HepG2 (cell line): ENCODE measurements around the gene YIF1A. TPM values are rescaled to one million over a fixed set of nuclear protein-coding genes. Genes with fewer than 3 reads are reported as not detected.

Experiments
- CREB3 ChIP-seq: sonication (generic); formaldehyde crosslinking; IDR thresholded peaks from 2 replicates; pipeline ENCODE4 v1.5.0; 2020; ENCODE audit warnings: missing genetic modification reagents
- MED8 ChIP-seq: sonication (generic); formaldehyde crosslinking; IDR thresholded peaks from 2 replicates; pipeline ENCODE4 v1.8.1; 2023; ENCODE audit warnings: mild to moderate bottlenecking, missing genetic modification reagents; ENCODE audit not compliant: insufficient replicate concordance
- PRDM10 ChIP-seq: sonication (generic); formaldehyde crosslinking; IDR thresholded peaks from 2 replicates; pipeline ENCODE4 v1.4.0; 2020; ENCODE audit warnings: low read depth, missing genetic modification reagents
- RORA ChIP-seq: sonication (generic); formaldehyde crosslinking; IDR thresholded peaks from 2 replicates; pipeline ENCODE4 v1.5.0; 2020; ENCODE audit warnings: mild to moderate bottlenecking, missing genetic modification reagents, moderate library complexity
- RXRA ChIP-seq: sonication (generic); formaldehyde crosslinking; IDR thresholded peaks from 2 replicates; pipeline ENCODE4 v1.5.1; 2020; ENCODE audit warnings: missing genetic modification reagents
- TFAP4 ChIP-seq: sonication (generic); IDR thresholded peaks from 2 replicates; pipeline ENCODE4 v1.6.1; 2016; ENCODE audit warnings: low read depth, borderline replicate concordance
- ZFP90 ChIP-seq: sonication (generic); formaldehyde crosslinking; IDR thresholded peaks from 2 replicates; pipeline ENCODE4 v1.8.0; 2022; ENCODE audit warnings: missing genetic modification reagents, mild to moderate bottlenecking, inconsistent platforms, borderline replicate concordance
- ZFX ChIP-seq: sonication (generic); formaldehyde crosslinking; IDR thresholded peaks from 2 replicates; pipeline ENCODE4 v1.4.0; 2020; ENCODE audit warnings: mild to moderate bottlenecking, low read depth, missing genetic modification reagents, moderate library complexity
- ZNF646 ChIP-seq: sonication (generic); formaldehyde crosslinking; IDR thresholded peaks from 2 replicates; pipeline ENCODE4 v1.9.0; 2021; ENCODE audit warnings: mild to moderate bottlenecking, missing genetic modification reagents
- ZNF83 ChIP-seq: sonication (generic); formaldehyde crosslinking; IDR thresholded peaks from 2 replicates; pipeline ENCODE4 v1.4.0; 2020; ENCODE audit warnings: missing genetic modification reagents, mild to moderate bottlenecking, borderline replicate concordance
- polyA plus RNA-seq, 8 experiments: library from polyadenylated mRNA; depleted of rRNA in 3 of 8; stranded (reverse) in 7 of 8; unstranded in 1 of 8; fragments of >200 nt; fragmentation: Illumina TruSeq in 4 of 8; extraction: Trizol in 4 of 8; gene quantifications; 2 replicates each; pipeline versions ENCODE4 v1.2.1 to v1.2.3, GENCODE V29; 2011 to 2016; ENCODE audit warnings: low read depth in 4 of 8, missing spikeins in 1 of 8, mixed read lengths in 1 of 8; ENCODE audit not compliant: insufficient read depth in 1 of 8
- total RNA-seq, 5 experiments: library from RNA; depleted of rRNA; stranded (reverse); fragments of >200 nt; fragmentation: Illumina TruSeq; extraction: Trizol; gene quantifications; 2 replicates each; pipeline ENCODE4 v1.2.3, GENCODE V29; 2016; ENCODE audit warnings: low read depth in 1 of 5

Gene YIF1A
- total and polyA plus RNA-seq, 2 of the 13 experiments (the other 11 are each of a cell fraction or from before 2014, with no cell fraction given): 133 to 145 TPM

- no peak for TF ChIP-seq ZNF646 (CRISPR knock-in tag)
- TF ChIP-seq RORA (CRISPR knock-in tag): no peak
- TF ChIP-seq ZNF83 (CRISPR knock-in tag): no peak
- no peak; the same call in 1 of the 2 replicates for TF ChIP-seq CREB3
- TF ChIP-seq TFAP4: peak; percentile 40; the same call in 1 of the 2 replicates
- 0 out of 2 replicates have a peak, but pooled peaks have one; percentile 30 for TF ChIP-seq RXRA (CRISPR knock-in tag)
- no peak for TF ChIP-seq ZFP90 (CRISPR knock-in tag)
- TF ChIP-seq MED8 (CRISPR knock-in tag): peak; percentile 67
- peak; percentile 80 for TF ChIP-seq ZFX
- TF ChIP-seq PRDM10 (CRISPR knock-in tag): 0 out of 2 replicates have a peak, but pooled peaks have one; percentile 14
Measured at GRCh38 chr11:66312549-66313320, 23.8 kb upstream of the YIF1A start (continued).
